ENCODE measurements around the gene ELP2. TPM values are rescaled to one million over a fixed set of nuclear protein-coding genes. Genes with fewer than 3 reads are reported as not detected.

Gene ELP2
- total and polyA plus RNA-seq, 4 donors, result 27.3 to 78.1 (median 50.9) TPM

- peaks cover 11 to 63% (median 52%) of the 10 kb centered on the region in 4 donors for H3K36me3 ChIP-seq (ENCODE audit: control insufficient read depth in 4 of 4, insufficient read depth in 3 of 4, low read depth in 1 of 4, low read length in 3 of 4)
- DNase-seq (ENCODE audit: low spot score), result no peak
- WGBS, result 90% methylated on average over 5 of the region's 5 CpGs
These were observed 9.5 kb downstream of the ELP2 start for GRCh38 chr18:36139245-36139644.

GRCh38 chr18:36141576-36141975 is 11.9 kb downstream of the ELP2 start:
- 93% methylated on average over 4 of the region's 4 CpGs for WGBS
- DNase-seq (ENCODE audit: low spot score), result no peak
- Histone ChIP-seq H3K4me1 (ENCODE audit: control insufficient read depth in 4 of 4, insufficient read depth in 4 of 4, low read length in 3 of 4) (peaks cover 0 to 2% (median 0%) of the 10 kb centered on the region in 4 donors), H3K9ac (ENCODE audit: low read depth in 1 of 2, low read length in 2 of 2) (no peak overlapping the region), H3K9me3 (ENCODE audit: control insufficient read depth in 4 of 4, low read length in 3 of 4) (no peaks in the 10 kb centered on the region), H3K27ac (ENCODE audit: low read depth in 1 of 2, low read length in 2 of 2) (no peak overlapping the region), H3K36me3 (ENCODE audit: control insufficient read depth in 4 of 4, insufficient read depth in 3 of 4, low read depth in 1 of 4, low read length in 3 of 4) (peaks cover 14 to 78% (median 70%) of the 10 kb centered on the region in 4 donors), H3K27me3 (ENCODE audit: control insufficient read depth in 4 of 4, insufficient read depth in 4 of 4, low read length in 3 of 4) (no peaks in the 10 kb centered on the region), H3K4me3 (ENCODE audit: low read depth in 1 of 3, low read length in 3 of 3) (no peak overlapping the region)
- TF ChIP-seq RAD21 (IDR thresholded peaks at IDR 0.05), result no peak
- TF ChIP-seq FOXA1 (IDR thresholded peaks at IDR 0.05), result no peak
- TF ChIP-seq SP1 (IDR thresholded peaks at IDR 0.05), result no peak
- no peak for TF ChIP-seq GABPA (IDR thresholded peaks at IDR 0.05 in 1 of 2, conservative IDR thresholded peaks at IDR 0.05 in 1 of 2)
- TF ChIP-seq YY1 (IDR thresholded peaks at IDR 0.05), result no peak
- no peak for TF ChIP-seq MAX (IDR thresholded peaks at IDR 0.05)

More at GRCh38 chr18:36139245-36139644, 9.5 kb downstream of the ELP2 start:
- Histone ChIP-seq H3K27ac (ENCODE audit: low read depth in 1 of 2, low read length in 2 of 2) (no peak overlapping the region), H3K4me3 (ENCODE audit: low read depth in 1 of 3, low read length in 3 of 3) (no peak overlapping the region), H3K4me1 (ENCODE audit: control insufficient read depth in 4 of 4, insufficient read depth in 4 of 4, low read length in 3 of 4) (peaks cover 2 to 7% (median 4%) of the 10 kb centered on the region in 4 donors), H3K27me3 (ENCODE audit: control insufficient read depth in 4 of 4, insufficient read depth in 4 of 4, low read length in 3 of 4) (no peaks in the 10 kb centered on the region), H3K9ac (ENCODE audit: low read depth in 1 of 2, low read length in 2 of 2) (no peak overlapping the region), H3K9me3 (ENCODE audit: control insufficient read depth in 4 of 4, low read length in 3 of 4) (no peaks in the 10 kb centered on the region)
- TF ChIP-seq CTCF (IDR thresholded peaks at IDR 0.05; ENCODE audit: low read depth, low read length, missing input control) (no peak), HNF4G (IDR thresholded peaks at IDR 0.05) (no peak), RAD21 (IDR thresholded peaks at IDR 0.05) (no peak), REST (IDR thresholded peaks at IDR 0.05) (no peak), NR2F2 (IDR thresholded peaks at IDR 0.05) (no peak), RXRA (IDR thresholded peaks at IDR 0.05) (no peak), YY1 (IDR thresholded peaks at IDR 0.05) (no peak), ATF3 (IDR thresholded peaks at IDR 0.05) (no peak)

GRCh38 chr18:36142751-36143150 is 13.1 kb downstream of the ELP2 start:
- no peak for DNase-seq (ENCODE audit: low spot score)
- Histone ChIP-seq H3K27ac (ENCODE audit: low read depth in 1 of 2, low read length in 2 of 2) (no peak overlapping the region), H3K9me3 (ENCODE audit: control insufficient read depth in 4 of 4, low read length in 3 of 4) (no peaks in the 10 kb centered on the region), H3K9ac (ENCODE audit: low read depth in 1 of 2, low read length in 2 of 2) (no peak overlapping the region), H3K4me3 (ENCODE audit: low read depth in 1 of 3, low read length in 3 of 3) (no peak overlapping the region), H3K27me3 (ENCODE audit: control insufficient read depth in 4 of 4, insufficient read depth in 4 of 4, low read length in 3 of 4) (no peaks in the 10 kb centered on the region), H3K36me3 (ENCODE audit: control insufficient read depth in 4 of 4, insufficient read depth in 3 of 4, low read depth in 1 of 4, low read length in 3 of 4) (peaks cover 19 to 80% (median 67%) of the 10 kb centered on the region in 4 donors), H3K4me1 (ENCODE audit: control insufficient read depth in 4 of 4, insufficient read depth in 4 of 4, low read length in 3 of 4) (peaks cover 0 to 2% (median 0%) of the 10 kb centered on the region in 4 donors)
- TF ChIP-seq YY1 (IDR thresholded peaks at IDR 0.05) (no peak), FOXA2 (IDR thresholded peaks at IDR 0.05) (no peak), HNF4G (IDR thresholded peaks at IDR 0.05) (no peak), ZBTB33 (IDR thresholded peaks at IDR 0.05) (no peak), CTCF (IDR thresholded peaks at IDR 0.05; ENCODE audit: low read depth, low read length, missing input control) (no peak), HNF4A (conservative IDR thresholded peaks at IDR 0.05) (no peak), SP1 (IDR thresholded peaks at IDR 0.05) (no peak), RXRA (IDR thresholded peaks at IDR 0.05) (no peak)
- 92% methylated on average over 3 of the region's 3 CpGs for WGBS

Measured in liver (tissue), 9 donors.